HT-29 (cell line): ENCODE measurements around the gene ZDHHC18. TPM values are rescaled to one million over a fixed set of nuclear protein-coding genes. Genes with fewer than 3 reads are reported as not detected.
A peak's percentile ranks its signal among the peaks of the same experiment; 100 is the strongest.
"Not testable (repeated sequence)": the region's sequence is repeated elsewhere in the genome, so short reads cannot be mapped to it uniquely, and the experiment has no call there.

Experiments used
- DNase-seq: peaks from one replicate; pipeline ENCODE4 v3.0.0-alpha.2; 2015; ENCODE audit warnings: low spot score
- total RNA-seq: library from RNA; depleted of rRNA; stranded (reverse); fragments of >200 nt; shearing (Covaris generic); gene quantifications from 2 replicates; pipeline ENCODE4 v1.2.3, GENCODE V29; 2014

The ZDHHC18 gene
- total RNA-seq, 1 experiment from 2014 or later, result 30.0 TPM

- no peak for DNase-seq
Observed at GRCh38 chr1:26791148-26791547, 35.3 kb upstream of the ZDHHC18 start.

GRCh38 chr1:26791626-26792025, 34.9 kb upstream of the ZDHHC18 start:
- DNase-seq, result no peak

DNA sequence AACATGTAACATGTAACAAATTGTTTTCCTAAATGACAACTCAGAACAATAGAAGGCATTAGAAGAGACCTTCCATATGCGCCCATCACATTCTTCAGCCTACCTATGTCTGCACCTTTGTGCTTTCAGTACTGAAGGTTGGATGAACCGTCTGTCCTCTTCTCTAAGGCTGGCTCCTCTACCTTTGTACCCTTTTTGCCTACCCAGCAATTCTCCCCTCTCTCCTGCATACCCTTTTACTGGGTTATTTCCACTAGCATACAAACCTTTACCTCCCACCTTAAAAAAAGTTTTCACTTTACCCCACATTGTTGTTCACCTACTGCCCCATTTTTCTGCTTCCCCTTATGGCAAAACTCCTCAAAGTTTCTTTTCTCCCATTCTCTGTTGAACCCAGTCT, 33.6 kb upstream of the ZDHHC18 start:
- no peak for DNase-seq

DNA sequence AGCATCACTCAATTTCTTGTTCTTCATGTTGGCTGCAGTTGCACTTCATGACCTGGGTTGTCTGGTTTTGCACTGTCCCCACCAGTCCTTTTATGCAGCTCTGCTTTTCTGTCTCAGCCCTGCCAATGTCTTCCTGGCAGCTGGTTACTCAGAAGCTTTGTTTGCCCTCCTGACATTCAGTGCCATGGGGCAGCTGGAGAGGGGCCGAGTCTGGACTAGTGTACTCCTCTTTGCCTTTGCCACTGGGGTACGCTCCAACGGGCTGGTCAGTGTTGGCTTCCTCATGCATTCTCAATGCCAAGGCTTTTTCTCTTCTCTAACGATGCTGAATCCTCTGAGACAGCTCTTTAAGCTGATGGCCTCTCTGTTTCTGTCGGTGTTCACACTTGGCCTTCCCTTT, 32.1 kb upstream of the ZDHHC18 start:
- peak; percentile 25 for DNase-seq

DNA sequence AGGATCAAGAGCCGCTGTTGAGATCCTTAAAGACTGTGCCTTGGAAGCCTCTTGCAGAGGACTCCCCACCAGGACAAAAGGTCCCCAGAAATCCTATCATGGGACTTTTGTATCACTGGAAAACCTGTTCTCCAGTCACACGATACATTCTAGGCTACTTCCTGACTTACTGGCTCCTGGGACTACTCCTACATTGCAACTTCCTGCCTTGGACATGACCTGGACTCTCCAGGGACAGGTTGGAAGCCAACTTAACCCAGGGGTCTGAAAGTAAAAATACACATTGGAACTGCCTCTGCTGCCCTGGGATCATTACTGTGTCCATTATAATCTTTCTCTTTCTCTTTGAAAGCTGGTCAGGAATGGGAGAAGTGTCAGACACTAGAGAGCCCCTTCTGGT, 28.9 kb upstream of the ZDHHC18 start:
- no peak for DNase-seq

GRCh38 chr1:26799479-26800142, 26.9 kb upstream of the ZDHHC18 start:
- DNase-seq, result peak; percentile 67

GRCh38 chr1:26803932-26804331, 22.6 kb upstream of the ZDHHC18 start:
- DNase-seq, result not testable (repeated sequence)

- peak; percentile 80 for DNase-seq
Observed at GRCh38 chr1:26810105-26810504, 16.4 kb upstream of the ZDHHC18 start.

DNA sequence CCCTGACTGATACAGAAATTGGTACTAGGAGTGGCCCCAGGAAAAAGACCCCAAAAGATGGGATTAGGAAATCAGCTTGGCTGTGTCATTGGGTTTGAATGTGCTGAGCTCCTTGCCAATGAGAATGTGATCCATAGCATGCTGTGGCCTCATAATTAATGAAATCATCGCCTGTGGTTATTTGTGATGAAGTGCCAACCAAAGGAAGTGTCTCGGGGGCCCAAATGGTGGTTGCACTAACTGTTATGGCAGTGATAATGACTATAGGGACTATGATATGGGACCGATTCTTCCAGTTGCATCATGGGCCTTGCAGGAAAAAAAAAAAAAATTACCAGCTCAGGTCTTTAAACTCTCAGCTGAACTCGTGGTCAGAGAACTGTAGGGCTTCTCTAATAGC, 15.4 kb upstream of the ZDHHC18 start:
- no peak for DNase-seq

- no peak for DNase-seq
Observed at GRCh38 chr1:26811708-26812107, 14.8 kb upstream of the ZDHHC18 start.

DNA sequence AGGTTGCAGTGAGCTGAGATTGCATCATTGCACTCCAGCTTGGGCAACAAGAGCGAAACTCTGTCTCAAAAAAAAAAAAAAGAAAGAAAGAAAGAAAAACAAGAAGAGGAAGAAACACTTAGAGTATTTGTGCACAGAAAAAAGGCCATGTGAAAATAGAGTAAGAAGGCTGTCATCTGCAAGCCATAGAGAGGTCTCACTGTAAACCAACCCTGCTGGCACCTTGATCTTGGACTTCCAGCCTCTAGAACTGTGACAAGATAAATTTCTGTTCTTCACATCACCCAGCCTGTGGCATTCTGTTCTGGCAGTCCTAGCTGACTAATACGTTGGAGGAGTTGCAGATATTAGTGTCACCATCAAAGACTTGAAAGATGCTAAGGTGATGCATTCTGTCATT, 12.1 kb upstream of the ZDHHC18 start:
- no peak for DNase-seq

DNA sequence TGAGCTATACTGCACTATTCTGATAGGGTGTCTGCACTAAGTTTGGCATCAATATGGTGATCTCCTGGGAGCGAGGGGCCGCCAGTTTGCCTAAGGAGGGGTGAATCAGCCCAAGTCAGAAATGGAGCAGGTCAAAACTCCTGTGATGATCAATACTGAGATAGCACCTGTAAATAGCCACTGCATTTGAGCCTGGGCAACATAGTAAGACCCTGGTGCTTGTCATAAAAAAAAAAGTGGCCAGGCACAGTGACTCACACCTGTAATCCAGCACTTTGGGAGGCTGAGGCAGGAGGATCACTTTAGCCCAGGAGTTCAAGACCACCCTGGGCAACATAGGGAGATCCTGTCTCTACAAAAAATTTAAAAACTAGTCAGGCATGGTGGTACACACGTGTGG, 11.6 kb upstream of the ZDHHC18 start:
- no peak for DNase-seq

DNA sequence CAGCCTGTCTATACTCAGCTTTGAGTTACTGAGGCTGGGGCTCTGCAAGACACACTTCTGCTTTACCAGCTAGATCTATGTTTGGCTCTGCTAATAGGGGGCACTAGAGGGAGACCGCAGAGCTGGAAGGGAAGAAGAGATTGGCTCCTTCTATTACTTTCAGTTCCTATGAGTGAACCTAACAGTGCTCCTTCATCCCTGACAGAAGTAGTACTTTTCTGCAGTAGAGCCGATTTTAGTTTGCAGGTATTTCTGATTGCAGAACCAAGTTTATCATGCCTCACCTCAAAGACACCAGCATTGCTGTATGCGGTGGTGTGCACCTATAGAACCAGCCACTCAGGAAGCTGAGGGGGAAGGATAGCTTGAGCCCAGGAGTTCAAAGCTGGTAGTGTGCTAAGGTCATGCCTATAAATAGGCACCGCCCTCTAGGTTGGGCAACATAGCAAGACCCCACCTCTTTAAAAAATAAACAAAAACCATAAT, 5.7 kb upstream of the ZDHHC18 start:
- peak; percentile 33 for DNase-seq

DNA sequence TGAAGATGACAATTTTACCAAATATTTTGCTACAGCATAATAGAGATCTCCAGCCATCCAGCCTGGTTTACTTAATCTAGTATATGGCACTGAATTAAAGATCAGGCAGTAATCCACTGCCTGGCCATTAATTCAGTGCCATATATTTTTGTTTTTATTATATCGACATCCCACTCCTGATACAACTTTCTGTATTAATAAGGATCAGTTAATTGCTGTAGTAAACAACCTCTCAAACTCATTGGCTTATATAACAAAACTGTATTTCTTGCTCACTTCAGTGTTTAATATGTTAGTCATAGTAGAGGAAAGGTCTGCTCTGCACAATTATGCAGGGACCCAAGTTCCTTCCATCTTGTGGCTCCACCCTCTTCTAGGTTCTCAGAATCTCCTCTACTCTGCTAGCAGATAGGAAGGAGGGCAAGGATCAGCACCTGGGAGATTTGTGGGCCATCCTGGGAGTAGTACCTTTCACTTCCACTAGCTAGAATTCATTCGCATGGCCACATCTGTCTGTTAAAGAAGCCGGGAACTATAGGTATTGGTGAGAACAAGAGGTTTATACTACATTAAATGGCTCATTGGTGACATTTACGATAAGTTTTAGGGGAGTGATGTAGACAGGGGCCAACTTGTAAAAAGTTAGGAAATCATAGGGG, 3.6 kb upstream of the ZDHHC18 start:
- peak; percentile 48 for DNase-seq

DNA sequence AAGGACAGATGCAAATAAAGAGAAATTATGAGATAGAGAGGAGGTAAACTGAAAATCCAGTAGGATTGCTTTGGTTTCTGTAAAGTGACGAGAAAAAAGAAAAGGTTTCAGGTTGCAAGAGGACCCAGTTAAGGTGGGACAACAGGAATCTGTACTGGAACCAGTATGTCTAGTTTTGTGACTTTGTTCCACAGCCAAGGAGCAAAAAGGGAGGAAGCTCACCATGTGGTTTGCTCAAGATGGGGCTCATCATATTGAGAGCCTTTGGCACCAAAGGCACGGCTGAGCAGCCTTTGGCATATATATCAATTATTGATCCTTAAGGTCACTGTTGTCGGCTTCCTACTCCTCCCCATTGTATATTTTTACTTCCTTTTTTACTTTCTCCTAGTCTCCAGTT, 1.8 kb upstream of the ZDHHC18 start:
- peak; percentile 90 for DNase-seq

GRCh38 chr1:26827106-26827604, 667 bp downstream of the ZDHHC18 start:
- DNase-seq, result no peak

DNA sequence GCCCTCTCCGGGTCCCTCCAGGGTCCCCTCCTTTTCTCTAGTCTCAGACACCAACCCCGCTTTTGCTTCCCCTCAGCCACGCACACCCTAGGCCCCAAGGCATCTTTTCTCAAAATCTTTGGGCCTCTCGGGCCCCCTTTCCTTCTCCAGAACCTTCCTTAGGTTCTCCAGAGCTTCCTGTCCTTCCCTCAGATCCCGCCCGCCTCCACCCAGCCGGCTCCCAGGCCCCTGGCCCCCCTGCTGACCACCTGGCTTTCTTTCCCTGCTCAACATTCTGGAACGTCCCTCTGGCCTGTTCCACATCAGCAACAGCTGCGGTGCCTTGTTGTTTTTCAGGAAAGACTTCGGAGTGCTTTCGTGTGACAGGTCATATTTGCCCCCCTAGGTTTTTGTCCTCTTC, 1.2 kb downstream of the ZDHHC18 start:
- no peak for DNase-seq

- DNase-seq, result no peak
Observed at GRCh38 chr1:26828411-26828991, 2.0 kb downstream of the ZDHHC18 start.

- no peak for DNase-seq
Observed at GRCh38 chr1:26829184-26829911, 2.9 kb downstream of the ZDHHC18 start.

- DNase-seq, result no peak
Observed at GRCh38 chr1:26831059-26831458, 4.6 kb downstream of the ZDHHC18 start.

- DNase-seq, result no peak
Observed at GRCh38 chr1:26831546-26832248, 5.2 kb downstream of the ZDHHC18 start.
